HG03575 (cell line): ENCODE data around the gene C17orf58.
"Not testable (repeated sequence)": the region's sequence is repeated elsewhere in the genome, so short reads cannot be mapped to it uniquely, and the experiment has no call there.

Experiments
- ATAC-seq: cut with Tn5 transposase; IDR thresholded peaks from one replicate; pipeline ENCODE4 v1.9.1; 2021; ENCODE audit not compliant: unreplicated experiment, insufficient number of reproducible peaks, low FRiP score; ENCODE audit errors: extremely low read depth

C17orf58 gene

GRCh38 chr17:67996301-67997171 is at the start of gene C17orf58:
Gene C17orf58 (minus strand): TSS chr17:67996469. CDS start chr17:67996198, 271 bp downstream.
- not testable (repeated sequence) for ATAC-seq

GRCh38 chr17:68036304-68037147 is 40.3 kb upstream of the C17orf58 start:
- ATAC-seq, result peak; percentile 12

- peak; percentile 49 for ATAC-seq
These were observed 39.4 kb upstream of the C17orf58 start, which contains the start of gene KPNA2 for GRCh38 chr17:68035523-68036303. Gene KPNA2 (plus strand): TSS chr17:68035735. CDS start chr17:68037133, 1,398 bp downstream.

- ATAC-seq, result peak; percentile 59
These were observed 38.9 kb upstream of the C17orf58 start for GRCh38 chr17:68035131-68035522.

- no peak for ATAC-seq
These were observed 38.1 kb upstream of the C17orf58 start for GRCh38 chr17:68034452-68034776.

GRCh38 chr17:68033636-68034451 is 37.6 kb upstream of the C17orf58 start:
- ATAC-seq, result no peak

GRCh38 chr17:68029512-68030215 is 33.4 kb upstream of the C17orf58 start:
- ATAC-seq, result no peak

GRCh38 chr17:68022547-68022946 is 26.3 kb upstream of the C17orf58 start:
- ATAC-seq, result not testable (repeated sequence)

- no peak for ATAC-seq
These were observed 25.7 kb upstream of the C17orf58 start for GRCh38 chr17:68021963-68022362.

GRCh38 chr17:68020791-68021190 is 24.5 kb upstream of the C17orf58 start:
- not testable (repeated sequence) for ATAC-seq

GRCh38 chr17:68020409-68020756 is 24.1 kb upstream of the C17orf58 start:
- no peak for ATAC-seq

- peak; percentile 80 for ATAC-seq
These were observed 23.6 kb upstream of the C17orf58 start for GRCh38 chr17:68019675-68020408.

GRCh38 chr17:68019336-68019674 is 23.0 kb upstream of the C17orf58 start:
- ATAC-seq, result no peak

GRCh38 chr17:68018493-68018892 is 22.2 kb upstream of the C17orf58 start:
- not testable (repeated sequence) for ATAC-seq

GRCh38 chr17:68016838-68017237 is 20.6 kb upstream of the C17orf58 start:
- ATAC-seq, result no peak

- no peak for ATAC-seq
These were observed 18.9 kb upstream of the C17orf58 start for GRCh38 chr17:68015081-68015723.

GRCh38 chr17:68013385-68013784 is 17.1 kb upstream of the C17orf58 start:
- no peak for ATAC-seq
